Chondrocyte (in vitro differentiated cells): ENCODE data around the gene TEDC1. TPM values are rescaled to one million over a fixed set of nuclear protein-coding genes. Genes with fewer than 3 reads are reported as not detected.

ENCODE experiments used
- DNase-seq: peaks from one replicate; pipeline ENCODE4 v3.0.0; 2021; ENCODE audit warnings: mixed read lengths, low spot score
- H3K27ac Mint-ChIP-seq: one replicate; pipeline ENCODE4 v1.8.0; 2021; ENCODE audit warnings: mild to moderate bottlenecking, moderate library complexity, mixed read lengths; ENCODE audit not compliant: unreplicated experiment
- H3K27me3 Mint-ChIP-seq: 2 replicates; pipeline ENCODE4 v1.8.0; 2021; ENCODE audit warnings: low read depth, mixed read lengths
- H3K36me3 Mint-ChIP-seq: 2 replicates; pipeline ENCODE4 v1.8.0; 2021; ENCODE audit warnings: low read depth, mixed read lengths
- H3K4me1 Mint-ChIP-seq: 2 replicates; pipeline ENCODE4 v1.8.0; 2021; ENCODE audit warnings: low read depth, mild to moderate bottlenecking, mixed read lengths
- H3K4me3 Mint-ChIP-seq: one replicate; pipeline ENCODE4 v1.8.0; 2021; ENCODE audit warnings: mild to moderate bottlenecking, moderate library complexity, mixed read lengths; ENCODE audit not compliant: unreplicated experiment
- H3K9me3 Mint-ChIP-seq: 2 replicates; pipeline ENCODE4 v1.8.0; 2021; ENCODE audit warnings: low read depth, mixed read lengths
- CTCF ChIP-seq: fragments of 200-600 bp; sonication (generic); IDR thresholded peaks from 2 replicates; pipeline ENCODE4 v1.5.0; 2021; ENCODE audit warnings: antibody characterized with exemption, mild to moderate bottlenecking, moderate library complexity
- total RNA-seq: library from RNA; stranded (reverse); gene quantifications from 3 replicates; pipeline ENCODE4 v1.2.1, GENCODE V29; 2021

TEDC1 gene
- total RNA-seq, 1 donor from 2014 or later: 12.9 TPM

- H3K27ac Mint-ChIP-seq: no peak overlapping the region
- no peaks in the 10 kb centered on the region for H3K4me1 Mint-ChIP-seq
- H3K27me3 Mint-ChIP-seq: peaks cover 16% of the 10 kb centered on the region
- no peak overlapping the region for H3K4me3 Mint-ChIP-seq
- H3K36me3 Mint-ChIP-seq: no peaks in the 10 kb centered on the region
- peak; percentile 66 for DNase-seq
- H3K9me3 Mint-ChIP-seq: no peaks in the 10 kb centered on the region
- no peak for TF ChIP-seq CTCF
These were observed 43.5 kb downstream of the TEDC1 start for GRCh38 chr14:105534586-105534985.

DNA sequence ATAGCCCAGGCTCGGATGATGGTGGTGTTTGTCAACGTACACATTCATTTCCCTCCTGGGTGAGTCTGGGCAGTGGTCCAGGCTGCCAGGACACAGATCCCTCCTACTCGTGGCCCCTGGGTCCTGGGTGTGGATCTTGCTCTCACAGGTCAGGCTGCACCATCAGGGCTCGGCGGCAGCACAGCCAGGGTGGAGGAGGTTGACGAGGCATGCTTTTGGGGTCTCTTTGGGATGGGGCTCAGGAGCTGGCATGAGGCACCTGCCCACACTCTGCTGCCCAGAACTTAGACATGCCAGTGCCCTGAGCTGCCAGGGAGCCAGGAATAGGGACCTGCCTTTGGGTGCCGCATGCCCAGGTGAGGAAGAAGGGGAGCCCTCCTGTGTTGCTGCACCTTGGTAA is 45.0 kb downstream of the TEDC1 start:
- Mint-ChIP-seq H3K4me1 (no peaks in the 10 kb centered on the region), H3K9me3 (no peaks in the 10 kb centered on the region), H3K27me3 (peaks cover 17% of the 10 kb centered on the region), H3K4me3 (no peak overlapping the region), H3K36me3 (no peaks in the 10 kb centered on the region), H3K27ac (no peak overlapping the region)
- DNase-seq: peak; percentile 68
- no peak for TF ChIP-seq CTCF

DNA sequence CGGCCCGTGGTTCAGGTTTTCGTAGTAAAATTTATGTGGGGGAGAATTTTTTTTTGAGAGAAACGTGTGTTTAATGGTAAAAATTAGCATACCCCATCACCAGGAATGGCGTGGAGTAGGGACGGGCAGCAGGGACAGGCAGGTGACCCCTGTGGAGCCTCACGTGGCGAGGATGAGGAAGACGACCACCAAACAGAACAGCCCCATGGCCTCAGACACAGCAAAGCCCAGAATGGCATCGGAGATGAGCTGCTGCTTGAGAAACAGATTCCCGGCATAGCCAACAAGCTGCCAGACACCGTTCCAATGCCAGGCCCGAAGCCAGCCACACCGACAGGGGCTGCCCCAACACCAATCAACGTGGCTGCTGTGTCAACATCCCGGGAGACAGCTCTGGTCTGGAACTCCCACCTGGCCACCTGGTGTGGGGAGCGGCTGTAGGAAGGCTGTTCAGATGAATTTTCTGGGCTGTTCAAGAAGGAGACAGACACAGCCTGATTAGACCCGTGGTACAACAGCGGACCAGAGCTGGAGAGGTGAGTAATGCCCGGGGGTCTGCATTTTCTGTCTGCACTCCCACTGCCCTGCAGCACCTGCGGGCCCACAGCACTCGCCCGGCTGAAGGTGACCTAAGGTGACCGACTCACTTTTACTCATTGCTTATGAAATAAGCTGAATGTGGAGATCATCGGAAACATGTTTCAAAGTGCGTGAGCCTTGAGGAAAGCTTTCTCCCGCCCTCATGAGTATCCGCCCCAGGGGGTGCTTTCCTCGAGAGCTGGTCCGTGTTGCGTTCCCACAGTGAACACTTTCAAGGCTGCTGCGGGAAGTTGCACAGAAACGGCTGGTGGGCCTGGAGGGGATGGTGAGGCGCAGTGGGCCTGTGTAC is 45.9 kb downstream of the TEDC1 start:
- Mint-ChIP-seq H3K36me3 (no peaks in the 10 kb centered on the region), H3K27ac (no peak overlapping the region), H3K4me1 (no peaks in the 10 kb centered on the region), H3K27me3 (peaks cover 25% of the 10 kb centered on the region), H3K4me3 (no peak overlapping the region), H3K9me3 (no peaks in the 10 kb centered on the region)
- TF ChIP-seq CTCF: no peak
- DNase-seq: peak; percentile 73

DNA sequence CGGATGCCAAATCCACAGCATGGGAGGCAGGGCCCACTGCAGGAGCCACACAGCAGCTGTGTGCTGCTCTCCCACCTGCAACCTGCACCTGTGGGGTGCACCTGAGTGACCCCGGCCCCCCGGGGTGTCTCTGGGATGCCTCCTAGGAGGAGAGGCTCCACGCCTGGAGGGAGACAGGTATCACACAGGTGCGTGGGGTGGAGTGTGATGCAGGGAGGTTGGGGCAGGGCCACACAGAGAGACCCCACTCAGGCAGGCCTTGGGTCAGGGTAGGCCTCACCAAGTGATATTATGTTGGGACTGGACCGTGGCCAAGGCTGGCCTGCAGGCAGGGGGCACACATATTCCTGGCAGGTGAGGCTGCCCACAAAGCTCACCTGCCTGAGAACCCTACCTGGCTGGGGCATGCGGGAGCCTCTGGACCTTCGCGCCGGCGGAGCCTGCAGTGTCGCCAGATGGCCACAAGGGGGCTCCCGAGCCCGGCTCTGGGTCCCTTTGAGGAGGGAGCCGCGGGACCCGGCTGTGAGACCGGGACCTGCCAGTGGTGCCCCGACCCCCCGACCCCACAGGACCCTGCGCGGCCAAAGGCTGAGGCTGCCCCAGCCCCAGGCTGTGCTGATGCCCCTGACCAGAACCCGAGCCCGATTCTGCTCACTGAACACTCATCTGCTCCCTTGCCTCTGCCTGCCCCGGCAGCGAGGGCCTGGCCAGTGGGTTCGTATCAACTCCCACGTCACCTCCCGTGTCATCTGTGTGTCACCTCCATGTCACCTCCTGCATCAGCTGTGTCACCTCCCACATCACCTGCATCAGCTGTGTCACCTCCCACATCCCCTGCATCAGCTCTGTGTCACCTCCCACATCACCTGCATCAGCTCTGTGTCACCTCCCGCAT is 46.8 kb downstream of the TEDC1 start:
- peaks cover 2% of the 10 kb centered on the region for H3K9me3 Mint-ChIP-seq
- H3K27me3 Mint-ChIP-seq: peaks cover 26% of the 10 kb centered on the region
- TF ChIP-seq CTCF: peak; percentile 94
- no peaks in the 10 kb centered on the region for H3K36me3 Mint-ChIP-seq
- no peak overlapping the region for H3K4me3 Mint-ChIP-seq
- H3K27ac Mint-ChIP-seq: no peak overlapping the region
- peak; percentile 86 for DNase-seq
- H3K4me1 Mint-ChIP-seq: no peaks in the 10 kb centered on the region

GRCh38 chr14:105538481-105539049 is 47.5 kb downstream of the TEDC1 start:
- Mint-ChIP-seq H3K4me1 (no peaks in the 10 kb centered on the region), H3K27ac (no peak overlapping the region), H3K9me3 (peaks cover 9% of the 10 kb centered on the region), H3K4me3 (no peak overlapping the region), H3K27me3 (peaks cover 29% of the 10 kb centered on the region), H3K36me3 (no peaks in the 10 kb centered on the region)
- DNase-seq: peak; percentile 74
- TF ChIP-seq CTCF: no peak
